ENCODE measurements around the gene CBX2.
A peak's percentile ranks its signal among the peaks of the same experiment; 100 is the strongest.

Gene CBX2

GRCh38 chr17:79791735-79792161 is 13.8 kb downstream of the CBX2 start:
- no peak overlapping the region for H3K9ac ChIP-seq (ENCODE audit: low read depth, low read length)
- peaks cover 99% of the 10 kb centered on the region for H3K27me3 ChIP-seq (ENCODE audit: control insufficient read depth, insufficient read depth, low read length)
- no peak overlapping the region for H3K27ac ChIP-seq (ENCODE audit: low read depth, low read length)
- H3K36me3 ChIP-seq (ENCODE audit: control insufficient read depth, insufficient read depth, low read length) = no peaks in the 10 kb centered on the region
- H3K4me3 ChIP-seq (ENCODE audit: low read depth, low read length) = no peak overlapping the region
- H3K4me1 ChIP-seq (ENCODE audit: control insufficient read depth, insufficient read depth, low read length) = peaks cover 28% of the 10 kb centered on the region
- no peaks in the 10 kb centered on the region for H3K9me3 ChIP-seq (ENCODE audit: control insufficient read depth, insufficient read depth, low read length)

- H3K36me3 ChIP-seq (ENCODE audit: control insufficient read depth, insufficient read depth, low read length) = no peaks in the 10 kb centered on the region
- H3K4me1 ChIP-seq (ENCODE audit: control insufficient read depth, insufficient read depth, low read length) = peaks cover 28% of the 10 kb centered on the region
- H3K27me3 ChIP-seq (ENCODE audit: control insufficient read depth, insufficient read depth, low read length) = peaks cover 94% of the 10 kb centered on the region
- H3K9ac ChIP-seq (ENCODE audit: low read depth, low read length) = no peak overlapping the region
- no peaks in the 10 kb centered on the region for H3K9me3 ChIP-seq (ENCODE audit: control insufficient read depth, insufficient read depth, low read length)
- no peak overlapping the region for H3K4me3 ChIP-seq (ENCODE audit: low read depth, low read length)
- no peak overlapping the region for H3K27ac ChIP-seq (ENCODE audit: low read depth, low read length)
These were observed 14.5 kb downstream of the CBX2 start for GRCh38 chr17:79792341-79792871.

- Histone ChIP-seq H3K9ac (ENCODE audit: low read depth, low read length) (no peak overlapping the region), H3K36me3 (ENCODE audit: control insufficient read depth, insufficient read depth, low read length) (no peaks in the 10 kb centered on the region), H3K4me3 (ENCODE audit: low read depth, low read length) (peak overlapping the region; percentile 32), H3K9me3 (ENCODE audit: control insufficient read depth, insufficient read depth, low read length) (no peaks in the 10 kb centered on the region), H3K27me3 (ENCODE audit: control insufficient read depth, insufficient read depth, low read length) (peaks cover 93% of the 10 kb centered on the region), H3K27ac (ENCODE audit: low read depth, low read length) (no peak overlapping the region), H3K4me1 (ENCODE audit: control insufficient read depth, insufficient read depth, low read length) (peaks cover 28% of the 10 kb centered on the region)
These were observed 15.3 kb downstream of the CBX2 start for GRCh38 chr17:79792984-79793923.

- Histone ChIP-seq H3K4me3 (ENCODE audit: low read depth, low read length) (peak overlapping the region; percentile 32; the same call in 1 of the 2 replicates), H3K9ac (ENCODE audit: low read depth, low read length) (no peak overlapping the region), H3K27me3 (ENCODE audit: control insufficient read depth, insufficient read depth, low read length) (peaks cover 93% of the 10 kb centered on the region), H3K27ac (ENCODE audit: low read depth, low read length) (no peak overlapping the region), H3K36me3 (ENCODE audit: control insufficient read depth, insufficient read depth, low read length) (no peaks in the 10 kb centered on the region), H3K4me1 (ENCODE audit: control insufficient read depth, insufficient read depth, low read length) (peaks cover 28% of the 10 kb centered on the region), H3K9me3 (ENCODE audit: control insufficient read depth, insufficient read depth, low read length) (no peaks in the 10 kb centered on the region)
These were observed 16.0 kb downstream of the CBX2 start for GRCh38 chr17:79793924-79794304.

- Histone ChIP-seq H3K27me3 (ENCODE audit: control insufficient read depth, insufficient read depth, low read length) (peaks cover 93% of the 10 kb centered on the region), H3K27ac (ENCODE audit: low read depth, low read length) (no peak overlapping the region), H3K9ac (ENCODE audit: low read depth, low read length) (no peak overlapping the region), H3K4me3 (ENCODE audit: low read depth, low read length) (peak overlapping the region; percentile 32), H3K36me3 (ENCODE audit: control insufficient read depth, insufficient read depth, low read length) (no peaks in the 10 kb centered on the region), H3K9me3 (ENCODE audit: control insufficient read depth, insufficient read depth, low read length) (no peaks in the 10 kb centered on the region), H3K4me1 (ENCODE audit: control insufficient read depth, insufficient read depth, low read length) (peaks cover 24% of the 10 kb centered on the region)
These were observed 16.9 kb downstream of the CBX2 start for GRCh38 chr17:79794659-79795511.

GRCh38 chr17:79795795-79796443 is 18.0 kb downstream of the CBX2 start:
- H3K36me3 ChIP-seq (ENCODE audit: control insufficient read depth, insufficient read depth, low read length) = no peaks in the 10 kb centered on the region
- H3K27ac ChIP-seq (ENCODE audit: low read depth, low read length) = no peak overlapping the region
- H3K4me3 ChIP-seq (ENCODE audit: low read depth, low read length) = peak overlapping the region; percentile 73; the same call in 1 of the 2 replicates
- no peak overlapping the region for H3K9ac ChIP-seq (ENCODE audit: low read depth, low read length)
- H3K9me3 ChIP-seq (ENCODE audit: control insufficient read depth, insufficient read depth, low read length) = no peaks in the 10 kb centered on the region
- peaks cover 28% of the 10 kb centered on the region for H3K4me1 ChIP-seq (ENCODE audit: control insufficient read depth, insufficient read depth, low read length)
- H3K27me3 ChIP-seq (ENCODE audit: control insufficient read depth, insufficient read depth, low read length) = peaks cover 93% of the 10 kb centered on the region

- no peak overlapping the region for H3K9ac ChIP-seq (ENCODE audit: low read depth, low read length)
- H3K4me3 ChIP-seq (ENCODE audit: low read depth, low read length) = peak overlapping the region; percentile 73
- peaks cover 93% of the 10 kb centered on the region for H3K27me3 ChIP-seq (ENCODE audit: control insufficient read depth, insufficient read depth, low read length)
- H3K9me3 ChIP-seq (ENCODE audit: control insufficient read depth, insufficient read depth, low read length) = no peaks in the 10 kb centered on the region
- peak overlapping the region; percentile 72 for H3K27ac ChIP-seq (ENCODE audit: low read depth, low read length)
- no peaks in the 10 kb centered on the region for H3K36me3 ChIP-seq (ENCODE audit: control insufficient read depth, insufficient read depth, low read length)
- peaks cover 28% of the 10 kb centered on the region for H3K4me1 ChIP-seq (ENCODE audit: control insufficient read depth, insufficient read depth, low read length)
These were observed 18.5 kb downstream of the CBX2 start for GRCh38 chr17:79796444-79796762.

GRCh38 chr17:79796763-79797491 is 19.0 kb downstream of the CBX2 start, which contains the start of gene CBX8:
CBX8 (minus strand) TSS chr17:79797077; CDS start chr17:79796998, 79 bp downstream.
- H3K4me1 ChIP-seq (ENCODE audit: control insufficient read depth, insufficient read depth, low read length) = peaks cover 28% of the 10 kb centered on the region
- H3K36me3 ChIP-seq (ENCODE audit: control insufficient read depth, insufficient read depth, low read length) = no peaks in the 10 kb centered on the region
- peak within 1 kb of the TSS; percentile 73 for H3K4me3 ChIP-seq (ENCODE audit: low read depth, low read length)
- H3K9ac ChIP-seq (ENCODE audit: low read depth, low read length) = peak within 1 kb of the TSS; percentile 60; the same call in 1 of the 2 replicates
- peak within 1 kb of the TSS; percentile 72 for H3K27ac ChIP-seq (ENCODE audit: low read depth, low read length)
- H3K27me3 ChIP-seq (ENCODE audit: control insufficient read depth, insufficient read depth, low read length) = peaks cover 93% of the 10 kb centered on the region
- H3K9me3 ChIP-seq (ENCODE audit: control insufficient read depth, insufficient read depth, low read length) = no peaks in the 10 kb centered on the region

- no peak overlapping the region for H3K27ac ChIP-seq (ENCODE audit: low read depth, low read length)
- peaks cover 28% of the 10 kb centered on the region for H3K4me1 ChIP-seq (ENCODE audit: control insufficient read depth, insufficient read depth, low read length)
- peak overlapping the region; percentile 46; the same call in 1 of the 2 replicates for H3K4me3 ChIP-seq (ENCODE audit: low read depth, low read length)
- no peaks in the 10 kb centered on the region for H3K36me3 ChIP-seq (ENCODE audit: control insufficient read depth, insufficient read depth, low read length)
- H3K27me3 ChIP-seq (ENCODE audit: control insufficient read depth, insufficient read depth, low read length) = peaks cover 93% of the 10 kb centered on the region
- H3K9me3 ChIP-seq (ENCODE audit: control insufficient read depth, insufficient read depth, low read length) = no peaks in the 10 kb centered on the region; the same call in 1 of the 2 replicates
- H3K9ac ChIP-seq (ENCODE audit: low read depth, low read length) = no peak overlapping the region
These were observed 19.7 kb downstream of the CBX2 start for GRCh38 chr17:79797492-79798298.
